T-helper 22 cell (primary cell): Measurements from ENCODE around the gene ZNF547.
A peak's percentile ranks its signal among the peaks of the same experiment; 100 is the strongest.

Experiments
- DNase-seq: peaks from one replicate; pipeline ENCODE4 v3.0.0-alpha.2; 2020; ENCODE audit warnings: low read depth

ZNF547 gene

DNA sequence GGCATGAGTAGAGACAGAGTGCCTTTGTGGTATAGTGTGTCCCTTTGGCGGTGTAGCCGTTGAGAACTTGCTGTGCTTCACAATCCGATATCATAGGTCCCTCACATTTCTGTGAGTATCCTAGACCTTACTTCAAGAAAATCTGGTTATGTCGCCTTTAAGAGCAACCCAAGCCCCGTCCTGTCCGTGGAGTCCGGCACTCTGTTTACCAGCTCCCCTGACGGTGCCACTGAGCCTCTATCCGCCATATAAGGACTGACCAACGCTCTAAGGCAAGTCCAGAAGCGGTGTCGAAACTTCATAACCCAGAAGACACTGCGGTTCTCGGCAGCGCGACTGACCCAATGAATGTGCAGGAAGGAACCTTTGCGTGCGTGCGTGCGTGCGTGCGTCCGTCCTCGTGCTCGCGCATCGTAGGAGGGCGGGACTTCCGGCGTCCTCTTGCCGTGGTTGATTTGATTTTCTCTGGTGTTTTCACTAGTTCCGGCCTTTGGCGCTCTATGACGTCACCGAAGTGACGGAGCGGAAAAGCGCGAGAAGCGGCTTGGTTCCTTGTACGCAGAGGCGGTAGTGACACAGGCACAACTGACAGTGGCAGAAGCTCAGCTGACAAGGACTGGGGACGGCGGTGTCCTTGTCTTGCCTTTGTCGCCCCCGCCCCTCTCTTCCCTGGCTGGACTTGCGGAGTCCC lies at the start of gene ZNF547, which contains the start of gene TRAPPC2B:
Gene ZNF547 (plus strand): TSS at position 555 of the 691 bp plus-strand sequence. CDS start 5,005 bp downstream, outside the sequence.
Gene TRAPPC2B (plus strand): TSS at position 555 of the 691 bp plus-strand sequence. CDS start 1,283 bp downstream, outside the sequence.
- DNase-seq, result peak; percentile 94

DNA sequence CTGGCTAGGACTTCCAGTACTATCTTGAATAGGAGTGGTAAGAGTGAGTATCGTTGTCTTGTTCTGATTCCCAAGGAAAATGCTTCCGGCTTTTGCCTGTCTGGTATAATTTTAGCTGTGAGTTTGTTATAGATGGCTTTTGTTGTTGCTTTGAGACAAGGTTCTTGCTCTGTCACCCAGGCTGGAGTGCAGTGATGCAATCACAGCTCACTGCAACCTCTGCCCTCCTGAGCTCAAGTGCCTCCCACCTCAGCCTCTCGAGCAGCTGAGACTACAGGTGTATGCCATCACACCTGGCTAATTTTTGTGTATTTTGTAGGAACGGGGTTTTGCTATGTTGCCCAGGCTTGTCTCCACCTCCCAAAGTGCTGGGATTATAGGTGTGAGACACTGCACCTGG lies 49.2 kb upstream of the ZNF547 start:
- no peak for DNase-seq

DNA sequence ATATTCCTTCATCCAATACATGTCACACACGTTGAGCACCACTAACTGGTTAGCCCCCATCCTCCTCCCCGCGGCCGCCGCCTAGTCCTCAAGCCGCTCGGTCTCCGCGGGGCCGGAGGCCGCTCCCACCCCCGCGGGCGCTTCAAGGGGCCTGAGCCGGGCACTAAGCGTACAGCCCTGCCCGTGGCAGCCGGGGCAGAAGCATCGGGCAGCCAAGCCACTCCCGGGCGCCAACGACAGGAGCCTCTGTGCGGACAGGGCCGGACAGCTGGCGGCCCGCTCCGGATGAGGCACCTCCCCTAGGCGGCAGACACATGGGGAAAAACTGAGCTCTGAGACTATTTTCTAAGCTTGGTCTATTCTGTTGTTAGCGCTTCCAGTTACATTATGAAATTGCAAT lies 45.8 kb upstream of the ZNF547 start:
- DNase-seq, result no peak

- DNase-seq, result no peak
Observed at GRCh38 chr19:57319869-57320179, 43.5 kb upstream of the ZNF547 start.

- peak; percentile 76 for DNase-seq
Observed at GRCh38 chr19:57320180-57321084, 42.9 kb upstream of the ZNF547 start, which contains the start of gene ZNF543. TSS of gene ZNF543 (plus strand) at chr19:57320472. CDS start at chr19:57320854, 382 bp downstream.

- no peak for DNase-seq
Observed at GRCh38 chr19:57321116-57321515, 42.2 kb upstream of the ZNF547 start.

GRCh38 chr19:57321751-57322150 lies 41.6 kb upstream of the ZNF547 start:
- no peak for DNase-seq

DNA sequence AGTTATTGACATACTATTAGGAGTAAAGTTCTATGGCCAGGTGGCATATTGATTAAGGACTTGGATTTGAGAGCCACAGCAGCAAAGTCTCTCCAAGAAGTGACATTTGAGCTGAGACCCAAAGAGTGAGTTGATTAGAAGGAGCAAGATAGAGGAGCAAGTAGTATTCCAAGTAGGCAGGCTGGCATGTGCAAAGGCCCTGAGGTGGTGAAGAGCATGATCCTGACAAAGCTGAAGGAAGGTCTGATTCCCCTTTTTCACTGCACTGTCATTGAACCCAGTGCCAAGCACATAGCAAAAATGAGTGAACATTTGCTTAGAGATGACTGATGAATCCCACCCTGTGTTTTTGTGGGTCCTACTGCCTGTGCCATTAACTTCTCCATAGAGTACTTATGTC lies 38.4 kb upstream of the ZNF547 start:
- no peak for DNase-seq

- DNase-seq, result no peak
Observed at GRCh38 chr19:57327993-57328392, 35.4 kb upstream of the ZNF547 start.

- no peak for DNase-seq
Observed at GRCh38 chr19:57334191-57334590, 29.2 kb upstream of the ZNF547 start.

GRCh38 chr19:57338877-57339276 lies 24.5 kb upstream of the ZNF547 start:
- no peak for DNase-seq

- DNase-seq, result no peak
Observed at GRCh38 chr19:57342582-57342981, 20.8 kb upstream of the ZNF547 start.

DNA sequence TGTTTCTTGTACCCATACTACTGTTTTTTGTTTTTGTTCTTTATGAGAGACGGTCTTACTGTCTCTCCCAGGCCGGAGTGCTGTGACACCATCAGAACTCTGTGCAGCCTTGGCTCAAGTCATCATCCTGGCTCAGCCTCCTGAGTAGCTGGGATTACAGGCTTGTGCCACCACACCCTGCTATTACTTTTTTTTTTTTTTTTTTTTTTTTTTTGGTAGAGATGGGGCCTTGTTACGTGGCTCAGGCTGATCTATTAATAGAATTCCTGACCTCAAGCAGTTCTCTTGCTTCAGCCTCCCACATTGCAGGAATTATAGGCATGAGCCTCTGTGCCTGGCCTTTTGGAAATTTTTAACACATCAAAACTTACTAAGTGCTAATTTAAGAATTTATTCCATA lies 15.2 kb upstream of the ZNF547 start:
- no peak for DNase-seq

GRCh38 chr19:57350877-57351805 lies 12.2 kb upstream of the ZNF547 start, which contains the start of gene ZNF304:
TSS of gene ZNF304 (plus strand) at chr19:57351271. CDS start at chr19:57351665, 394 bp downstream.
- DNase-seq, result peak; percentile 66

DNA sequence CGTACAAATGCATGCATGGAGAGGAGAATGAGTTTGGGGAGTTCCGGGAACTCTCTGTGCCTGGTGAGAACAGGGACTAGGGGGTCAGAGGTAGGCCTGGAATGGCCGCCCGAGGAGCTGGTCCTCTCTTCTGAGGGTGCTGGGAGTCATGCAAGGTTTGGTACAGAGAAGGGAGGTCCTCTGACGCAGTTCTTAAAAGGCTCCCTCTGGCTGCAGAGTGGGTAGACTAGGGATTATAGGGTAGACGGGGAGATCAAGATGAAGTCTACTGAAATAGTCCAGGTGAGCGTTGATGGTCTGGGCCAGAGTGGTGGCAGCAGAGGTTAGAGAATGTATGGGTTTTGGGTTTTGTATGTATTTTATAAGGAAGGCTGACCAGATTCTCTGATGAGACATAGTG lies 11.5 kb upstream of the ZNF547 start:
- DNase-seq, result no peak

DNA sequence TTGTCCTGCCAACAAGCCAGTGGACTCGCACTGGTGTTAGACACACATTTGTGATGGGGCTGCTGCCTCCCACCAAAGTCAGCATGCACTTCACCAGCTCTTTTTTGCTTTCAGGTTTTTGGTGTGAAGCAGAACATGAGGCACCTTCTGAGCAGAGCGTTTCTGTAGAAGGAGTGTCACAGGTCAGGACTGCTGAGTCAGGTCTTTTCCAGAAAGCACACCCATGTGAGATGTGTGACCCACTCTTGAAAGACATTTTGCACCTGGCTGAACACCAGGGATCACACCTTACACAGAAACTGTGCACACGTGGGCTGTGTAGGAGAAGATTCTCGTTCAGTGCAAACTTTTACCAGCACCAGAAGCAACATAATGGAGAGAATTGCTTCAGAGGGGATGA lies 7.4 kb upstream of the ZNF547 start:
- no peak for DNase-seq

GRCh38 chr19:57357406-57357805 lies 5.9 kb upstream of the ZNF547 start:
- DNase-seq, result no peak

- DNase-seq, result no peak
Observed at GRCh38 chr19:57359300-57359699, 4.1 kb upstream of the ZNF547 start.

GRCh38 chr19:57362419-57362818 lies 932 bp upstream of the ZNF547 start:
- DNase-seq, result no peak

DNA sequence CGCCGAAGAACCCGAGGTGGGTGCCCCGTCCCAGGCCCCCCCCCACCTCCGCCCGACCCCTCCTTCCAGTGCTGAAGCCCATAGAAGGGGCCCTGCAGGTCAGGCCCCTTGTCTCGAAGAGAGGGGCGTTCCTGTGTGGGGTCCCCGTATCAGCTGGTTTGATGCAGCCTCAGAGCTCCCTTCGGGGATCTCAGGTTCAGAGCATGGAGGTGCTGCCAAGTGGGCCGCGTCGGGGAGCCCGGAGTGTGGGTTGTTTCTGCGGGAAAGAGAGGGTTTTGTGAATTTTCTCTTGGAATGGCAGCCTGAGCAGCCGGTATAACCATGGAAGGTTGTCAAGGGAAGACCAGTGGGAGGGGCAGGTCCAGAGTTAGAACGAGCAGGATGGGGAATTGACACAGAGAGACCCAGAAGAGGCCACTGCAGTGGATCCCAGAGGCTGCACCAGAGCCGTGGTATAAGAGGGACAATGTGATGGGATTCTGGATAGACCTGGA lies 384 bp downstream of the ZNF547 start:
- no peak for DNase-seq

DNA sequence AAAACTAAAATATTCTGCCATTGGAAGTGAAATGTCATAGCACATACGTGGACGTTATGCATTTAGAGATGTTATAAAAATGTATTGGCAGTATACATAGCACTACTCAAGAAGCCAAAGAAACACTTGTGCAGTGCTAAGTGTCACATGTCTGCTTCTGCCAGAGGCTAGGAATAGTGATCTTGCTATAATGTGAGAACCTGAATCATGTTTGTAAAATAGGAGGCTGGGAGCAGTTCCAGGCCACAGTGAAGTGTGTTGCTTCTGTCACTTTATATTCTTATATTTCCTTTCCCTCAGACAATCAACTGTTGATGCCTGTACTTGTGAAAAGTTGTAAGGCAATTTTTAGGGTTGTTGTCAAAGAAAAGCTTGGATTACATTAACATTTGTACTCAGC lies 3.4 kb downstream of the ZNF547 start:
- DNase-seq, result no peak

- no peak for DNase-seq
Observed at GRCh38 chr19:57374179-57374578, 10.8 kb downstream of the ZNF547 start.
